ENCODE data around the gene TIPIN. TPM values are rescaled to one million over a fixed set of nuclear protein-coding genes. Genes with fewer than 3 reads are reported as not detected.

The TIPIN gene
- total and polyA plus RNA-seq, 2 of the 8 experiments (the other 6 are each of a cell fraction or from before 2014, with no cell fraction given) = 8.5 to 24.7 TPM

GRCh38 chr15:66388576-66388975 is 32.1 kb upstream of the TIPIN start:
- ChIA-PET POLR2A (ENCODE audit: partially characterized antibody) (interaction anchor here (2.0 to 5.5 kb wide), 3 partner anchors 15 to 116 kb away, joined by 11 to 58 read pairs (median 15); partner anchors contain the start of genes RPL4, SNAPC5 and ZWILCH), CTCF (ENCODE audit: partially characterized antibody) (interaction anchor here (0.6 to 4.6 kb wide), 8 partner anchors 8 to 112 kb away, joined by 3 to 47 read pairs (median 10); partner anchors contain the start of gene SNAPC5)
- H3K27me3 ChIP-seq (replicated peaks in 1 of 4; ENCODE audit: control insufficient read depth in 3 of 4, extremely low read depth in 1 of 4, insufficient read depth in 3 of 4, low read length in 3 of 4) = no peaks in the 10 kb centered on the region
- no peak overlapping the region for H3K9ac ChIP-seq (replicated peaks in 1 of 4; ENCODE audit: extremely low read depth in 1 of 4, low read depth in 3 of 4, low read length in 3 of 4)
- no peak overlapping the region for H4K8ac ChIP-seq (ENCODE audit: extremely low read depth, insufficient read depth, low read length)
- no peak overlapping the region for H3K14ac ChIP-seq (ENCODE audit: insufficient read length)
- H2BK12ac ChIP-seq (ENCODE audit: low read depth, low read length) = no peak overlapping the region
- H2AFZ ChIP-seq (ENCODE audit: low read length) = no peak overlapping the region
- H3K4me1 ChIP-seq (replicated peaks in 1 of 4; ENCODE audit: control insufficient read depth in 3 of 4, insufficient read depth in 4 of 4, low read length in 3 of 4) = peaks cover 0 to 3% (median 0%) of the 10 kb centered on the region in 4 experiments; a peak in 2 of 7 replicates
- no peak overlapping the region for H2BK120ac ChIP-seq (replicated peaks; ENCODE audit: low read depth, low read length)
- 92% methylated on average over 4 of the region's 5 CpGs; no CpG with 5 or more reads in 1 of the 2 experiments for WGBS, 2 experiments (ENCODE audit: extremely low coverage in 1 of 2, insufficient coverage in 1 of 2, insufficient read length in 1 of 2, insufficient replicate concordance in 2 of 2, low coverage in 1 of 2, low lambda C conversion rate in 2 of 2, missing lambda C conversion rate in 1 of 2)
- peaks cover 25 to 61% of the 10 kb centered on the region in 2 experiments for H3K79me2 ChIP-seq (ENCODE audit: control insufficient read depth in 1 of 2, insufficient read depth in 2 of 2, low read length in 2 of 2)
- peaks cover 8% of the 10 kb centered on the region in 2 experiments for H4K20me1 ChIP-seq (replicated peaks in 1 of 2; ENCODE audit: control insufficient read depth in 1 of 2, insufficient read depth in 2 of 2, low read length in 2 of 2)
- H3K23ac ChIP-seq (ENCODE audit: insufficient read length) = no peak overlapping the region
- DNase-seq (ENCODE audit: low read depth in 1 of 2, low spot score in 2 of 2) (no peak), FAIRE-seq (no peak)
- H3K4ac ChIP-seq (replicated peaks; ENCODE audit: insufficient read length, low read depth, low read length) = no peak overlapping the region
- no peak overlapping the region for H4K91ac ChIP-seq (replicated peaks; ENCODE audit: insufficient read length, low read length)
- peaks cover 16% of the 10 kb centered on the region for H3K79me1 ChIP-seq (ENCODE audit: low read depth, low read length)
- no peak overlapping the region for H4K5ac ChIP-seq (ENCODE audit: insufficient read length, low read depth, low read length)
- H3K18ac ChIP-seq (ENCODE audit: extremely low read depth, low read length) = no peak overlapping the region
- H3K56ac ChIP-seq (replicated peaks; ENCODE audit: insufficient read length, low read depth, low read length) = no peak overlapping the region
- H2BK20ac ChIP-seq (ENCODE audit: low read length) = no peak overlapping the region
- H3K4me3 ChIP-seq (ENCODE audit: extremely low read depth in 1 of 4, insufficient read depth in 2 of 4, low read depth in 3 of 4, low read length in 4 of 4) = peak overlapping the region in 2 of 4 experiments; percentile 48 to 96; a peak in 5 of 8 replicates
- no peak overlapping the region for H2BK15ac ChIP-seq (ENCODE audit: low read length)
- no peak overlapping the region for H2BK5ac ChIP-seq (ENCODE audit: low read depth, low read length)
- no peak overlapping the region for H2AK5ac ChIP-seq (ENCODE audit: low read depth, low read length)
- peaks cover 3% of the 10 kb centered on the region for H3K23me2 ChIP-seq (ENCODE audit: low read depth, low read length)
- H3K36me3 ChIP-seq (ENCODE audit: control insufficient read depth in 2 of 4, insufficient read depth in 4 of 4, low read length in 3 of 4) = peaks cover 0 to 3% (median 0%) of the 10 kb centered on the region in 4 experiments; a peak in 2 of 8 replicates
- no peak overlapping the region for H3K27ac ChIP-seq (ENCODE audit: low read depth, low read length)
- peak overlapping the region; percentile 69 to 95; a peak in 3 of 4 replicates for H3K4me2 ChIP-seq (ENCODE audit: insufficient read depth in 1 of 2, low read depth in 2 of 2, low read length in 2 of 2)
- no peaks in the 10 kb centered on the region for H3K9me3 ChIP-seq (ENCODE audit: insufficient read depth in 2 of 2, low read depth in 1 of 2, low read length in 1 of 2)
- no peak for TF ChIP-seq CTBP2 (IDR thresholded peaks at IDR 0.05; ENCODE audit: borderline replicate concordance, insufficient read depth, insufficient read length, low read length)
- TF ChIP-seq, protein P1, sequence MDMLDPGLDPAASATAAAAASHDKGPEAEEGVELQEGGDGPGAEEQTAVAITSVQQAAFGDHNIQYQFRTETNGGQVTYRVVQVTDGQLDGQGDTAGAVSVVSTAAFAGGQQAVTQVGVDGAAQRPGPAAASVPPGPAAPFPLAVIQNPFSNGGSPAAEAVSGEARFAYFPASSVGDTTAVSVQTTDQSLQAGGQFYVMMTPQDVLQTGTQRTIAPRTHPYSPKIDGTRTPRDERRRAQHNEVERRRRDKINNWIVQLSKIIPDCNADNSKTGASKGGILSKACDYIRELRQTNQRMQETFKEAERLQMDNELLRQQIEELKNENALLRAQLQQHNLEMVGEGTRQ (IDR thresholded peaks at IDR 0.05; ENCODE audit: low read length) = no peak
